ENCODE results near the gene SETD3. TPM values are rescaled to one million over a fixed set of nuclear protein-coding genes. Genes with fewer than 3 reads are reported as not detected.

Gene SETD3
- total RNA-seq, 6 donors from 2014 or later: 59.7 to 99.2 (median 77.6) TPM

GRCh38 chr14:99508896-99509629 lies 28.4 kb upstream of the SETD3 start:
- Histone ChIP-seq H3K4me1 (peaks cover 0 to 7% (median 5%) of the 10 kb centered on the region in 4 donors), H3K9me3 (no peaks in the 10 kb centered on the region), H3K27me3 (no peaks in the 10 kb centered on the region), H3K36me3 (peaks cover 39 to 98% (median 80%) of the 10 kb centered on the region in 4 donors), H3K27ac (no peak overlapping the region), H3K4me3 (no peak overlapping the region)
- 87 to 88% methylated on average over 13 to 23 of the region's 23 CpGs for WGBS, 2 donors
- TF ChIP-seq CTCF (IDR thresholded peaks at IDR 0.05): no peak
- no peak for TF ChIP-seq POLR2A (IDR thresholded peaks at IDR 0.05)
- no peak for TF ChIP-seq EP300 (IDR thresholded peaks at IDR 0.05)
- TF ChIP-seq POLR2AphosphoS5 (IDR thresholded peaks at IDR 0.05): no peak
- ATAC-seq (ENCODE audit: low FRiP score in 2 of 2) (no peak), DNase-seq (peak in 1 of 2 donors; percentile 55)

GRCh38 chr14:99507860-99508640 lies 27.4 kb upstream of the SETD3 start:
- 95 to 97% methylated on average over 13 of the region's 13 CpGs for WGBS, 2 donors
- Histone ChIP-seq H3K4me3 (no peak overlapping the region), H3K36me3 (peaks cover 40 to 98% (median 87%) of the 10 kb centered on the region in 4 donors), H3K27me3 (no peaks in the 10 kb centered on the region), H3K4me1 (peaks cover 0 to 7% (median 5%) of the 10 kb centered on the region in 4 donors), H3K9me3 (no peaks in the 10 kb centered on the region), H3K27ac (no peak overlapping the region)
- TF ChIP-seq POLR2AphosphoS5 (IDR thresholded peaks at IDR 0.05) (no peak), EP300 (IDR thresholded peaks at IDR 0.05) (no peak), CTCF (IDR thresholded peaks at IDR 0.05) (no peak), POLR2A (IDR thresholded peaks at IDR 0.05) (no peak)
- no peak for DNase-seq
- ATAC-seq (ENCODE audit: low FRiP score in 2 of 2): no peak

GRCh38 chr14:99506276-99506675 lies 25.6 kb upstream of the SETD3 start:
- H3K36me3 ChIP-seq: peaks cover 52 to 98% (median 90%) of the 10 kb centered on the region in 4 donors
- no peak for DNase-seq

GRCh38 chr14:99505089-99505488 lies 24.4 kb upstream of the SETD3 start:
- TF ChIP-seq EP300 (IDR thresholded peaks at IDR 0.05) (no peak), POLR2A (IDR thresholded peaks at IDR 0.05) (no peak), CTCF (IDR thresholded peaks at IDR 0.05) (no peak), POLR2AphosphoS5 (IDR thresholded peaks at IDR 0.05) (no peak)
- no peak for ATAC-seq (ENCODE audit: low FRiP score in 2 of 2)
- no peak overlapping the region for H3K4me3 ChIP-seq
- no peak for DNase-seq
- peaks cover 0 to 7% (median 5%) of the 10 kb centered on the region in 4 donors for H3K4me1 ChIP-seq
- no peak overlapping the region for H3K27ac ChIP-seq
- 85 to 93% methylated on average over 5 of the region's 5 CpGs for WGBS, 2 donors
- no peaks in the 10 kb centered on the region for H3K27me3 ChIP-seq
- no peaks in the 10 kb centered on the region for H3K9me3 ChIP-seq
- peaks cover 61 to 100% (median 94%) of the 10 kb centered on the region in 4 donors for H3K36me3 ChIP-seq

More at GRCh38 chr14:99506276-99506675, 25.6 kb upstream of the SETD3 start:
- no peak for ATAC-seq (ENCODE audit: low FRiP score in 2 of 2)
- TF ChIP-seq CTCF (IDR thresholded peaks at IDR 0.05) (no peak), POLR2A (IDR thresholded peaks at IDR 0.05) (no peak), POLR2AphosphoS5 (IDR thresholded peaks at IDR 0.05) (no peak), EP300 (IDR thresholded peaks at IDR 0.05) (no peak)
- WGBS, 2 donors: 42 to 55% methylated on average over 6 of the region's 6 CpGs
- Histone ChIP-seq H3K4me1 (peaks cover 0 to 7% (median 5%) of the 10 kb centered on the region in 4 donors), H3K27me3 (no peaks in the 10 kb centered on the region), H3K9me3 (no peaks in the 10 kb centered on the region), H3K27ac (no peak overlapping the region), H3K4me3 (no peak overlapping the region)

Measured in upper lobe of left lung (tissue), 6 donors.